SKM-1 treated with dmso at 0.1 percent for 144 hours (cell line): ENCODE measurements around the gene DDX52.

Experiments used
- DNase-seq: peaks from one replicate; lab custom pipeline; 2025; ENCODE audit not compliant: unreplicated experiment; lab: John Stamatoyannopoulos, UW

Gene DDX52

GRCh38 chr17:37598145-37598544, 45.1 kb downstream of the DDX52 start:
- no peak for DNase-seq

- DNase-seq: no peak
Observed at GRCh38 chr17:37592291-37592690, 51.0 kb downstream of the DDX52 start.

GRCh38 chr17:37585066-37585465, 58.2 kb downstream of the DDX52 start:
- no peak for DNase-seq

- no peak for DNase-seq
Observed at GRCh38 chr17:37576281-37576680, 67.0 kb downstream of the DDX52 start.

GRCh38 chr17:37574427-37574826, 68.8 kb downstream of the DDX52 start:
- no peak for DNase-seq

GRCh38 chr17:37571674-37572073, 71.6 kb downstream of the DDX52 start:
- DNase-seq: no peak

- DNase-seq: peak; percentile 4
Observed at GRCh38 chr17:37570527-37571093, 72.6 kb downstream of the DDX52 start.

GRCh38 chr17:37568350-37569053, 74.7 kb downstream of the DDX52 start:
- no peak for DNase-seq

- no peak for DNase-seq
Observed at GRCh38 chr17:37567538-37567937, 75.7 kb downstream of the DDX52 start.

- DNase-seq: no peak
Observed at GRCh38 chr17:37567137-37567536, 76.1 kb downstream of the DDX52 start.

- no peak for DNase-seq
Observed at GRCh38 chr17:37564252-37564651, 79.0 kb downstream of the DDX52 start.

- no peak for DNase-seq
Observed at GRCh38 chr17:37562016-37562745, 81.1 kb downstream of the DDX52 start.
